ENCODE measurements around the gene SDK1. TPM values are rescaled to one million over a fixed set of nuclear protein-coding genes. Genes with fewer than 3 reads are reported as not detected.

Gene SDK1
- total and polyA plus RNA-seq, 2 experiments from 2014 or later, result 2.1 to 10.0 TPM

- no peaks in the 10 kb centered on the region for H3K4me1 ChIP-seq (ENCODE audit: insufficient read depth)
- ATAC-seq (no peak), DNase-seq (ENCODE audit: low spot score) (no peak)
- H3K36me3 Mint-ChIP-seq (ENCODE audit: low read depth), result no peaks in the 10 kb centered on the region
- no peaks in the 10 kb centered on the region for H3K27me3 Mint-ChIP-seq (ENCODE audit: insufficient read depth, low read depth, poor library complexity)
- H3K9me2 ChIP-seq (ENCODE audit: insufficient read depth), result no peaks in the 10 kb centered on the region
- H3K4me2 ChIP-seq, result no peak overlapping the region
- no peaks in the 10 kb centered on the region for H3K79me2 ChIP-seq (replicated peaks; ENCODE audit: insufficient read depth)
- no peaks in the 10 kb centered on the region for H3K9me3 Mint-ChIP-seq
- no peaks in the 10 kb centered on the region for H3F3A ChIP-seq (replicated peaks; ENCODE audit: low read depth)
- H3K36me3 ChIP-seq (ENCODE audit: insufficient read depth), result no peaks in the 10 kb centered on the region
- no peak overlapping the region for H2AFZ ChIP-seq
- H3K4me1 Mint-ChIP-seq, result peaks cover 3% of the 10 kb centered on the region
- no peak overlapping the region for H3K27ac Mint-ChIP-seq
- TF ChIP-seq STAT1 (IDR thresholded peaks at IDR 0.05; ENCODE audit: unreplicated experiment), result no peak
- TF ChIP-seq CREB1 (CRISPR knock-in tag; IDR thresholded peaks at IDR 0.05; ENCODE audit: low read depth), result no peak
- no peak for TF ChIP-seq POLR2AphosphoS5 (IDR thresholded peaks at IDR 0.05; ENCODE audit: low read depth)
- TF ChIP-seq ZNF331 (CRISPR knock-in tag; IDR thresholded peaks at IDR 0.05; ENCODE audit: low read depth), result no peak
- no peak for TF ChIP-seq REST (IDR thresholded peaks at IDR 0.05; ENCODE audit: unreplicated experiment)
- no peak for TF ChIP-seq NANOG (IDR thresholded peaks at IDR 0.05; ENCODE audit: borderline replicate concordance)
- TF ChIP-seq ZNF114 (CRISPR knock-in tag; IDR thresholded peaks at IDR 0.05), result no peak
- no peak for TF ChIP-seq ZNF462 (CRISPR knock-in tag; IDR thresholded peaks at IDR 0.05)
- no peak for TF ChIP-seq ETS1 (IDR thresholded peaks at IDR 0.05)
- TF ChIP-seq JUNB (IDR thresholded peaks at IDR 0.05; ENCODE audit: unreplicated experiment), result no peak
- TF ChIP-seq CTCF (conservative IDR thresholded peaks at IDR 0.05; ENCODE audit: low read depth in 2 of 2), result no peak
- TF ChIP-seq EZH2 (IDR thresholded peaks at IDR 0.05; ENCODE audit: low read depth, unreplicated experiment), result no peak
- no peak for TF ChIP-seq EZH2phosphoT487 (IDR thresholded peaks at IDR 0.05; ENCODE audit: unreplicated experiment)
- no peaks in the 10 kb centered on the region for H4K20me1 ChIP-seq (replicated peaks; ENCODE audit: insufficient read depth)
- H3K4me3 Mint-ChIP-seq, result no peak overlapping the region
- no peaks in the 10 kb centered on the region for H3K27me3 ChIP-seq (ENCODE audit: insufficient read depth)
- no peak overlapping the region for H3K4me3 ChIP-seq
- no peak overlapping the region for H3K27ac ChIP-seq (ENCODE audit: low read depth)
Measured at GRCh38 chr7:3436746-3437145, 135.7 kb downstream of the SDK1 start.

Data from GM23338 (cell line).